UCSD-AML1 (cell line): ENCODE data around the gene DCST2.

Source experiments
- DNase-seq: peaks from one replicate; lab custom pipeline; 2025; ENCODE audit not compliant: unreplicated experiment; lab: John Stamatoyannopoulos, UW

Gene DCST2

DNA sequence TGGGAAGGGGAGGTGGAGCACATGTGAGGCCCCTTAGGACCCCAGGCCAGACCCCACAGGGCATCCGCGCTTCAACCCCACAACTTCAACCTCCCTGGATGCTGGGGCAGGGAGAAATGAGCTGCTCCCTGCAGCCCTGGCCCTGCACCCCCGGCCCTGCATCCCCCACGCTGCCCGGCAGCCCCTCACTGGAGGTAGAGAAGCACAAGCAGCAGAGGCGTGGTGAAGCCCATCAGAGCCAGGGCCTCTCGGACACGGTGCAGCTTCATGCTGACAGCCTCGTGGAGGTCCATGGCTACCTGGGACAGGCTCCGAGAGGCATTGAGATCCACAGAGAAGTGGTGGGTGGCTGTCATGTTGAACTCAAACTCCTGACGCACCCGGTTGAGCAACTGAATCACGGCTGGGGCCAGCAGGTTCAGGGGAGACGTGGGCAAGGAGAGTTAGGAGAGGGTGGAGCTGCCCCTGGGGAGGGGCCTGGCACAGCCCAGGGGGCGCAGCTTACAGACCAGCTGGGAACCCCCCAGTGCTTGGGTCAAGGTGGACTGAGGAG lies 3.3 kb downstream of the DCST2 start:
- no peak for DNase-seq

DNA sequence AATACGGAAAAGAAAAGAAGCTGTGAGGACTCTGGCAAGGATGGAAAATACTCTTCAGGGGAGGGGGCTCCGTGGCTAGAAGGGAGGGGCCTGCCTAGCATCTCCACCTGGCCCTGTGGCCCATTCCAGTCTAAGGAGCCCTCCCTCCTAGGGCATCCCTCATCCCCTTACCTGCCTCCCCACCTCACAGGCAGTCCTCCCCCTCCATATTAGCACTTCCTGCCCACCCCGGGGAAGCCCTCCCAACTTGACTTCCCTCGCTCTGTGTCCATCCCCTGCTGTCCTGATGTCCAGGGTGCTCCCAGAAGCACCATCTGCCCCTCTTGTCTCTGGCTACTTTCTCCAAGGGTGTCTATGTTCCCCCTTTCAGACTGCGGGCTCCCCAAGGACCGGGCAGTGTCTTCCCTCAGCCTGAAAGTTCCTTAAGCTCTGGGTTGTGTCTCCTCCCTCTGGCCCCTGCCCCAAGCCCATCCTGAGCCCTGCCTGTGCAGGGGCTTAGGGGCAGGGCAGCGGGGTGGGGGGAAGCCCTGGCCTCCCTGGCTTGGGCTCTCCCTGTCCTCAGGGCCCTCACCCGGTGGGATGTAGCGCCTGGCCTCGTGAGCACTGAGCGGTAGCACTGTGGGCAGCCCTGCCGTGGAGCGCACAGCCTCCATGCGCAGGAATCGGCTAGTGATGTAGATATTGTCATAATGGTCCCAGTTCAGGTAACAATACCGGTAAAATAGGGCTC lies 3.9 kb downstream of the DCST2 start:
- DNase-seq, result no peak

DNA sequence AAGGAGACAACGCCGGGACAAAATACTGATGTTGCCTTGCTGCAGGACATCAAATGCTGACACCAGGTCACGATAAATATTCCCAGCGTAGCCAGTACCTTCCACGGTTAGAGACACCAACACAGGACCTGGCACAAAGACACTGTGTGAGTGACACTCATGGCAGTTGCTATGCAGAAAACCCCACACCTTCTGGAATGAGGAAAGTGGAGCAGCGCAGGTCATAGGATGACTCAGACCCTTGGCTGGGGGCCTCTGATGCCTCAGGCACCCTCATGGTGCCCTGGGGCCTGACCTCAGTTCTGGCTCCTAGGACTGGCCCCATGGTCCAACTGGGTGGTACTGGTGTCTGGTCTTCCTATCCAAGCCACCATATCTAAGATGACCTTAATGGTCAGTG lies 7.0 kb downstream of the DCST2 start:
- no peak for DNase-seq

DNA sequence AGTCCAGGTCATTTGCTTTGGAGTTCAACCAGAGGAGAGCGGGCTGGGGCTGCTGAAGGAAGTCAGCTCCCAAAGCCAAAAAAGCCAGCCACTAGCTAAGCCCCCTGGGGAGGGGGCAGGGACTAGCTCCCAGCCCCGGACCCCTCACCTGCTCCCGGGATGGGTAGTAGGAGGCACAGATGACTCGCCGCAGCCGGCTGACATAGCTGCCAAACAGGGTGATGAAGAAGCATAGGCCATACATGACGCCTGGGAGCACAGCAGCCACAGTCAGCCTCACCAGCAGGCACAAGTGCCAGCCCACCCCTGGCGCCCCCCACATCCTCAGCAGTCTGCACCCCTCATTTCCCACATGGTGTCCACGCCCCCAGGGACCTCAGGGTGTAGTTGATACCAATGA lies 7.4 kb downstream of the DCST2 start:
- no peak for DNase-seq

DNA sequence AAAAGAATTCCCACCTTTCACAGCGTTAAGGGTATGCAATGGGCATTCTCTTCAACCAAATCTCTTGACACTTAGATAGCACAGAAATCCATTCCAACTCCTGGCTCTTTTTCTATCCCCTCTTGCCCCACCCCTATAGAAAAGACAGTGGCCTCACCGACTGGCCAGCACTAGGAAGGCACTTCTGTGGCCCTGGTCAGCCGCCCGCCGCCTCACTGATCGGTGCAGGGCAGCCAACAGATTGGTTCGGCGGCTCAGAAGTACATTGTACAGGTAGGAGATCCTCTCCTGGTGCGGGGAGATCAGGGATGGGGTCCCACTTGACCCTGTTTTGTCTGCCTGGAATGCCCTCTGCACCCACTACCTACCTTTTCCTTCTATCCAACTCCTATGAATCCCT lies 9.3 kb downstream of the DCST2 start:
- no peak for DNase-seq

DNA sequence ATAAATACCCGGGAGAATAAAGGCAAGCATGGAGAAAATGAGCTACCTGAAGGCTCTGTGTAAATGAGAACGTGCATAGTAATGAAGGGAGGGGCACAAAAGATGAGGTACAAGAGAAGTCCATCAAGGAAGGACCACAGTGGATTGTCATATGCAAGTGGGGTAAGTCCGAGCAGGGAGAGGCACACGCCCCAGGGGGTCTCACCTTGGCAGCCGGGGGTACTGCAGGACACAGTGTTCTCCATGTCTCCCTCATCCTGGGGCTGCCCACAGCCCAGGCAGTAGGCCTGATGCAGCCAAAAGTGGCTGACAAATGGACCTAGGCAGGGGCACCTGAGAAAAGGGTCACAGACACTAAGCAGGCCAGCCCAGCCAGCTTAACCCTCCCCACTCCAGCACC lies 10.0 kb downstream of the DCST2 start:
- DNase-seq, result no peak

DNA sequence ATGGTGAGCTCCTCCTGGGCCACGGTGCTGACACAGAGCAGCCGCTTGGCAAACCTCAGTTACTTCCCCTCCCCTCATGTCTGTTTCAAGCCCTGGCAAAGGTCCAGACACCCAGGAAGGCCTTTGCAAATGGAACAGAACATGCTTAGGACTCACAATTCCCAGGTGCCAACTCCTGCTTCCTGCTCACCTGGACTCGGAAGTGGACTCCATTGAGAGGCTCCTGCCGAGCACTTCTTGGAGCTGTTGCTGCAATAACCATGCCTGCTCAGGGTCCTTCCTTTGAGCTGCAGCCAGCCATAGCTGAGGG lies 10.7 kb downstream of the DCST2 start:
- no peak for DNase-seq

DNA sequence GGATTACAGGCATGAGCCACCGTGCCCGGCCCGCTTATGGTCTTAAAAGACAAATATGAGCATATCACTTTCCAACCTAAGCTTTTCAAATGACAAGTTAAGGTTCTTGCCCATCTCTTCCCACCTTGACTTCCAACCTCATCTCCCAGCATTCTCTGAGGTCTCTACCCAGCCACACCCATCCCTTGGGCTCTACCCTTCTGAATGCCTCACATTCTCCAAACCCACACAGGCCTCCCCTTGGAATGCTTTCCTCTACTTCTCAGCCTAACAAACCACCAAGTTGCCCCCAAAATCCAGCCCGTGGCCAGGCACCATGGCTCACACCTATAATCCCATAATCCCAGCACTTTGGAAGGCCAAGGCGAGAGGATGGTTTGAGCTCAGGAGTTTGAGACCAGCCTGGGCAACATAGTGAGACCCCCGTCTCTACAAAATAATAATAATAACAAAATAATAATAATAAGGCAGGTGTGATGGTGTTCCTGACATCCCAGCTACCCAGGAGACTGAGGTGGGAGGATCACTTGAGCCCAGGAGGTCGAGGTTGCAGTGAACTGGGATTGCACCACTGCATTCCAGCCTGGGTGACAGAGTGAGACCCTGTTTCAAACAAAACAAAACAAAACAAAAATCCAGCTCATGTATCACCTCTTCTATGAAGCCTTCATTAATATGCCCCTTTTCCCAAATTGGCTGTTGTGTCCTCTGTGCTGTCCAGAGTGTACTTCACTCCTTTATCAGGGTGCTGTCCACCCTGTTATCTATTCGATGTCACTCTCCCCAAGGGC lies 11.2 kb downstream of the DCST2 start:
- DNase-seq, result no peak

DNA sequence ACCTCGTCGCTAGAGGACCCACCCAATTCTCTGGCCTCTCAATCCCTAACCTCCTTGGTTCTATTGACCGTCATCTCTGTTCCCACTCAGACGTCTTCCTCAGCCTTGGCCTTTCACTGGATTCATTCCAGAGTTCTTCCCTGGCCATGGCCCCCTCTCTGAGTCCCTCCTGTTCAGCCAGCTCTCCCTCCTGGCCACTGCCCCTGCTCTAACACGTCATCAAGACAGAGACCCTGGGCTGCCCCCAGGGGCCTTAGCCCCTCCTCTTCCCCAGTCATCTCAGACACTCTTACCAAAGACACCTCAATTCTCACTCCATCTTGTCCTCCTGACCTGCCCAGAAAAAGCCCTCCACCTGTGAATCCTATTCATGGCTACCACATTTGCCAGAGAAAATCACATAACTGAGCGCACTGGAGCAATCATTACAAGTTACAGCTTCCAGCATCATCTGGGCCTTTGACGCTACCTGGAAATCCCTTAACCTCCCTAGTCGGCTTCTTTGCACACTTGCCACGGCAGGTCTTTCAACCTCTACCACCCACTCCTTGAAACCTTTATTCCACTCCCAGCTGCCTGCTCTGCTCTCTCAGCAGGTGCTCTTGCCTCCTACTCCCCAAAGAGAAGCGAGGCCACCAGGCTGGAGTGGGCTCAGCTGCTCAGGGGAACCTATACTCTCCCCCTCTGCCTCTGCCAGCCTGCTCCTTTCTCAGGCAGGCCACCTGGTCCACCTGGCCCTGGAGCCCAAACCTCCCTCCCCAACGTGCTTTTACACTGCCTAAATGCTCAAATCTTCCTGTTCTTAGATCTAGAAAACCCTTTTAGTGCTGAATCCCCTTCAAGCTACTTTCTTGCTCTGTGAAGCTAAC lies 14.0 kb downstream of the DCST2 start:
- no peak for DNase-seq

DNA sequence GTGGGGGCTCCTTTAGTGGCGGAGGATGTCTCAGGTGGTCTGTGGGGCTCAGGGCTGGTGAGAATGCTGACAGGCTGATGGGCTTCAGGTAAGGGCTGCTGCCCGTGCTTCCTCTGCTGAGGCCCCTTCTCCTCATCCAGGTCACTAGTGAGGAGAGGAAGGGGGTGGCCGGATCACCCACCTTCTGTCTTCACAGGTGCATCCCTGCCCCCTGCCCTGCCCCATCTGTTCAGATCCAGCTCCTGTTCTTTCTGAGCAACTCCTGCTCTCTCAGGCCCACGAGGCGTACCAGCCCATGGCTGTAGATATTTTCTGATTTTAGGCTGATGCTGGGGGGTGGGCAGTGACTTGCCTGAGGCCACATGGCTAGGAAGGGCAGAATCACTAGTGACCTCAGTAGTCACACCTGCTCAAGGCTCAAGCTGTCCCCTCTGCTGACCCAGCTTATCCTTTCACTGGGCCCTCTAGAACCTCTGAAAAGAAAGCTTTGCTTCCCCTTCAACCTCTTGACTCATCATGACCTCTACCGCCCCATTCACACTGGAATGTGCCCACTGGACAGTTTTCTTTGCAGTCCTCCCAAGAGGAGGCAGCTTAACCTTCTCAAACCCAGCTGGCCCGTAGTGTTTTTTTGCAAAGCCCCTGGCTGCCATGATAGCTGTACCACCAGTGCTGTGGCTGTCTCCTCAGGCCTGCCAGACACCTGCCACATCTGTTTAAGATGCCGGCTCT lies 14.8 kb downstream of the DCST2 start:
- DNase-seq, result no peak

DNA sequence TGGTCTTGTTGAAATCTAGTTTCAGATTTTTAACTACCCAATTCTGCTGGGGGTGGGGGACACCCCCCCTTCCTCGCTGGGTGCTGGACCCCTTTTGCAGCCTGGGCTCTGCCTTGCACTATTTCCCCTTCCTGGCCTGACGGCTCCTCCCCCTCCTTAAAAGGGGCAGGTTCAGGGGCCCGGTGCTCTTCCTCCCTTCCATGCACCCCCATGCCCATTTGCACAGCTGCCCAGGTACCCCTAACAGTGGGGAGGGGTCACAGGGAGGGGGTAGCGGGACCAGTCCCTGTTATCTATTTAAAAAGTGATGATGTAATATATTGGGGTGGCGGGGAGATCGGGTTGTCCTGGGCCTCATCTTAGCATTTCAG lies 15.7 kb downstream of the DCST2 start:
- no peak for DNase-seq

DNA sequence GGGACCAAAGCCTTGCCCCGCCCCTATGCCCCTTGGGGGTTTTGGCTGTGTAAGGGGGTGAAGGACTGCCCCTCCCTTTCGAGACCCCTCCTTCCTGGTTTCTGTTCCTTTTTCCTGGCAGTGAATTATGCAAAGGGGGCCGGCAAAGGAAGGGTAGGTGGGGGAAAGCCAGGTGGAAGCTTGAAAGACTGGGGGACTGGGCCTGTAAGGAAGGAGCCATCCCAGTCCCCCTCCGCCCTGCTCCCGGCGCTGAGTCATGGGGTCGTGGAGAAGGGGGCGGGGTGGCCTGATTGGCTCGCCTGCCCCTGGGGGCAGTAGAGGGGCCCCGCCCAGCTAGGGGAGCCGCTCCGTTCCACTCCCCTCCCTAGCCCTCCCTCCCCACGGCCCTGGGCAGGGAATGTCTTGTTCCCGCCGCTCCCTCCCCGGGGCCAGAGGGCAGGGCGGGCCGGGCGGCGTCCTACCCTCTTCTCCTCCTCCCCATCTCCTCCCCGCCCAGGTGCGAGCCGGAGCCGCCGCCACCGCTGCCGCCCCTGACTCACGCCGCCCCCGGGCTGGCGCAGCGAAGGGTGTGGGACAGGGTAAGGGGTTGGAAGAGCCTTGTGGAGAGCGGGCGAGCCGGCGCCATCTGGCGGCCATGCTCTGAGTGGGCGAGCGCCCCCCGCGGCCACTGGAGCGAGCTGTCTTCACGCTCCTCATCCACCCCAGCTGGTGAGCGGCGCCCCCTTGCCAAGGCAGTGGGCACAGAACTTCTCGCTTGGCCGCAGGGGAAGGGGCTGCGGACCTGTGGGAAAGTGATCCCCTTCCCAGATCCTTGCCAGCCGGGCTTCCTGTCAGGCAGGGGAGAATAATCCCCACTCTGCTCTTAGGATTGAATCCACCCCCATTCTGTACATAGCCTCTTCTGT lies 16.3 kb downstream of the DCST2 start:
- peak; percentile 90 for DNase-seq

DNA sequence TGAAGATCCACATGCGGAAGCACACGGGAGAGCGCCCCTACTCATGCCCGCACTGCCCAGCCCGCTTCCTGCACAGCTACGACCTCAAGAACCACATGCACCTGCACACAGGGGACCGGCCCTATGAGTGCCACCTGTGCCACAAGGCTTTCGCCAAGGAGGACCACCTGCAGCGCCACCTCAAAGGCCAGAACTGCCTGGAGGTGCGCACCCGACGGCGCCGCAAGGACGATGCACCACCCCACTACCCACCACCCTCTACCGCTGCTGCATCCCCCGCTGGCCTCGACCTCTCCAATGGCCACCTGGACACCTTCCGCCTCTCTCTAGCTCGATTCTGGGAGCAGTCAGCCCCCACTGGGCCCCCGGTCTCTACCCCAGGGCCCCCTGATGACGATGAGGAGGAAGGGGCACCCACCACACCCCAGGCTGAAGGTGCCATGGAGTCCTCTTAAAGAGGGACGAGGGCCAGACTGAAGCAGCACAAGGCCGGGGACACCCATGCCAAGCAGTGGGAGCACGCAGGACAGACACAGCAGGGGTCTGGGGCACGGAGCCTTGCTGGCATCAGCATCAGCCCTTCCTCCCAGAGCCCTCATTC lies 17.2 kb downstream of the DCST2 start:
- DNase-seq, result no peak

DNA sequence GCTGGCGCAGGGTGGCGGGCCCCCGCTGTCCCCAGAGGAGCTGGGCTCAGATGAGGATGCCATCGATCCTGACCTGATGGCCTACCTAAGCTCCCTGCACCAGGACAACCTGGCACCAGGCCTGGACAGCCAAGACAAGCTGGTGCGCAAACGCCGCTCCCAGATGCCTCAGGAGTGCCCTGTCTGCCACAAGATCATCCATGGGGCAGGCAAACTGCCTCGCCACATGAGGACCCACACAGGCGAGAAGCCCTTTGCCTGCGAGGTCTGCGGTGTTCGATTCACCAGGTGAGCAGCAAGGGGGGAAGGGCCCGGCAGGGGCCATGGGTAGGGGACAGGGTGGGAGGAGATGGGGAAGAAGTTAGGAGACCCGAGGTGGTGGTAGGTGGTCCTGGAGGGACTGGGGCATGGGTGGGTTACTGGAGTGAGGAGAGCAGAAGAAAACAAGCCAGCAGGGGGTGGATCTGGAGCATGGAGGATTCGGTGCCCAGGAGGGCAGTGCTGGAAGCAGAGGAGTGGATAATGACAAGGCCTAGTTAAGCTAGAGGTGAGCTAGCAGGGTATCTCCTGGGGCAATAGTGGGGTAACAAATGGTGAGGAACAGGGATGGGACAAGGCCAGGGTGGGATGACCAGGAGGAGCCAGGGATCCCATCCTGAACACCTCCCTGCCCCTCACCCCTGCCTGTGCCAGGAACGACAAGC lies 17.9 kb downstream of the DCST2 start:
- DNase-seq, result no peak

DNA sequence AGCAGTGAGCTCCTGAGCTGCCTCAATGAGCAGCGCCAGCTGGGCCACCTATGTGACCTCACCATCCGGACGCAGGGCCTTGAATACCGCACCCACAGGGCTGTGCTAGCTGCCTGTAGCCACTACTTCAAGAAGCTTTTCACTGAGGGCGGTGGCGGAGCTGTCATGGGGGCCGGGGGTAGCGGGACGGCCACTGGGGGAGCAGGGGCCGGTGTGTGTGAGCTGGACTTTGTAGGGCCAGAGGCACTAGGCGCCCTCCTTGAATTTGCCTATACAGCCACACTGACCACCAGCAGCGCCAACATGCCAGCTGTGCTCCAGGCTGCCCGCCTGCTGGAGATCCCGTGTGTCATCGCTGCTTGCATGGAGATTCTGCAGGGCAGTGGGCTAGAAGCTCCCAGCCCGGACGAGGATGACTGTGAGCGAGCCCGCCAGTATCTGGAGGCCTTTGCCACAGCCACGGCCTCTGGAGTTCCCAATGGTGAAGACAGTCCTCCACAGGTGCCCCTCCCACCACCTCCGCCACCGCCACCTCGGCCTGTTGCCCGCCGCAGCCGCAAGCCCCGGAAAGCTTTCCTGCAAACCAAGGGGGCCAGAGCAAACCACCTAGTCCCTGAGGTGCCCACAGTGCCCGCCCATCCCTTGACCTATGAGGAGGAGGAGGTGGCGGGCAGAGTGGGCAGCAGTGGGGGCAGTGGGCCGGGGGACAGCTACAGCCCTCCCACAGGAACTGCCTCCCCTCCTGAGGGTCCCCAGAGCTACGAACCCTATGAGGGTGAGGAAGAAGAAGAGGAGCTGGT lies 18.7 kb downstream of the DCST2 start:
- no peak for DNase-seq

DNA sequence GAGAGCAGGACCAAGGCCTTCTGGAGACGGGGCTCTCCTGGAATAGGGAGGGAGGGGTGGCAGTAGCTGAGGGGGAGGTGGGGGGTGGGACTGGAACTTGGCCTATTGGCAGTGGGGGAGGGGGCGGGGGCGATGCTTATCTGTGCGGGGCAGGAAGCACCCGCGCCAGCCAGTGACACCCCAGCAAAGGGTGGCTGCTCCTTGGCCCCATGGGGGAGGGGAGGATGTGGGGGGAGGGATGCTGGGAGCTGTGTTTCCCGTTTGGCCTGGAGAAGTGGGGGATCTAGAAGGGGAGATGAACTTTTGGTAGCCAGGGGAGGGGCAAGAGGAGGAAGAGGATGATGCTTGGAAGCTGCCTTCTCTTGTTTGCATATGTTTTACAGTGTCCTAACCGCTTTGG lies 19.9 kb downstream of the DCST2 start:
- DNase-seq, result peak; percentile 80

DNA sequence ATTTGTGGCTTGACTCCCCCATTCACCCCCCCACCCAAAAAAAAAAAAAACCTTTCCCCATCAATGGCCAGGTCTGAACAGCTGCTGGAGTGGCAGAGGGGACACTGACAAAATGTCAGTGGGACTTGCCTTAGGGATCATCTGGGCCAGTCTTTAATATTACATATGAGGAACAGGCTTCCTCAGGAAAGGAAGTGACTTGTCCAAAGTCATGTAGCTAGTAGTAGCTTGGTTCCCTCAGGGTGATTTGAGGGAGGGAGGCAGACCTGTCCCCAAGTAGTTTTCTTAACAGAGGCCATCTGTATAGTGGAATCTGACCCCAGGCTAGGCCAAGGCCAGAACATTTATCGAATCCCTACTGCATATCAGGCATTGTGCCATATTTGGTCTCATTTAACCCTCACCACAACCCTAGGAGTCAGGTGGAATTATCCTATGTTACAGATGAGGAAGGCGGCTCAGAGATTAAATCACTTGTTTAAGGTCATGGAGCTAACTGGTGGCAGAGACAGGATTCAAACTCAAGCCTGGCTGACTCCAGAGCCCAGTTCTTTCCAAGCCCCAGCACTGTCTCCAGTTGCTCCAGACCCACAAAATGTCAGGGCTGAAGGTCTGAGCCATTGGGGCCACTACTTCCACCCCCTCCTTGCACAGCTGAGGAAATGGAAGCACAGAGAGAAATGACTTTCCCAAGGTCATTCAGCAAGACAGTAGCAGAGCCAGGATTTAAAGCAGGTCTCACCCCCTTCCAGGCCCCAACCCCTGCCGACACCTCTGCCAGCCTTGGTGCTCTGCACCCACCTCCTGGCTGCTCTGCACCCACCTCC lies 20.6 kb downstream of the DCST2 start:
- DNase-seq, result no peak
